GM21786 (cell line): ENCODE results near the gene MTARC2.

Source experiments
- ATAC-seq: cut with Tn5 transposase; IDR thresholded peaks from one replicate; pipeline ENCODE4 v1.9.1; 2021; ENCODE audit not compliant: unreplicated experiment

Gene MTARC2

DNA sequence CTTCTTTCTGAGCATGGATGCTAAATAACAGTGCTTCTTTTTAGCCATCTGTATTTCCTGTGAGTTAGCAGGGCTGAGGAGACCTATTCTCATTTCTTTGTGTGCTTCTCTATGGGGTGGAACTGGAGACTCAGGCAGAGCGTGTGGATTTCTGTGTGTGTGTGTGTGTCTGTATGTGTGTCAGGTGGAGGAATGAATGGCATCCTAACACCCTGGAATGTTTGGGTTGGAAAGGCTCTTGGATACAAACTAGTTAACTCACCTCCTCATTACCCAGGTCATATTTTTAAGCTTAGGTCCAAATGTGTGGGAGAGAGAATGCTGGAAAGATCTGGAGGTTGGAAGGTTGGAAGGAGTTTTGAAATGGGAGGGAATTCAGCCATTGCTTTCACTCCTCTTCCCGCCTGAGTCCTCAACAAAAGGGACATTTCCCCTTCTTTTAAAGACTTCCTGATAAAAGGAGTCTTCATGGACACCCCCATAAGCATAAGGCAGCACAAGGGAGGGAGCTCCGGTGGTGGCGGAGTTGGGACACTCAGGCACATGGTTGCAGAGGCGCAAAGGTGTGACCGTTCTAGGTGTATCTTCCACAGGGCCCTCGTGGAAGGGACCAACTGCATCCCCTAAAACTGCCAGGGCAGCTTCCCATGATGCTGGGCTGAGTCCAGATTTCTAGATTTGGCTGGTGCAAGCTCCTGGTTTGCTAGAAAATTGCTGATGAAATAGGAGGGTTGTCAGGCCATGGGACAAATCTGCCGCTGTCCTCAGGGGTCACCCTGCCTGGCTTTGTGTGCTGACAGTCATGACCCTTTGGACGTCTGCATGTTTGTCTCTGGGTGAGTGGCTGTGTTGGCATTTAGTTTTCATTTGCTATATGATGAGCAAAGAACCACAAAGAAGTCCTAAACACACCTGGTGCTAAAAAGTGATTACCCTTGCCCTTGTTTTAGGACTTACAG is 76.2 kb downstream of the MTARC2 start:
- no peak for ATAC-seq

DNA sequence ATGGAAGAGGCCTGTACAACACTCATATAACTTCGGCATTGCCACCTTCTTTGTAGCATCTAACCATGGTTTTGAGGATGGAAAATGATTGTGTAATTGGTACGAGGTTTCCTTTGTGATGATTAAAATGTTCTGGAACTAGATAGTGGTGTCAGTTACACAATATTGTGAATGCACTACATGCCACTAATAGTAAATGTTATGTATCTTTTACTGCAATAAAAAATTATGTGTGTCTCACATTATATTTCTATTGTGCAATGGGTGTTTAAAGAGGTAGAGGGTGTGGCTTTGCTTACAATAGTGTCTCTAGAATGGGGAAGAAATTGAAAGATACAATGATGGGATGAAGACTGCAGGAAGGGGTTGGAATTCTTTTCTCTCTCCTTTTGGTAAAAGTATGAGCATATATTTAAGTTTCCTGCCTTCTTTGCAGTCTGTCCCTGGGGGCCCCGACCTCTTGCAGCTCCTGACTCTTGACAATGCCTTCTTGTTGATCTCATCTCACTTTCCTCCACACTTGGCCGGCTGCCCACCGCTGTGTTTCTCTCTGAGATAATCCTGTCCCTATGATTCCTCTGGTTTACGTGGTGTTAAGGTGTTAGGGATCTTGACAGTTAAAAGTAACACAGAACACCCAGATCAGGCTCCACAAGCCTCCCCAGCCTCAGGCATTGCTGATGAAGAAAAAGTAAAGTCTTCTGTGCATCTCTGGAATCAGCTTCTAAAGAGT is 77.9 kb downstream of the MTARC2 start:
- ATAC-seq = no peak

DNA sequence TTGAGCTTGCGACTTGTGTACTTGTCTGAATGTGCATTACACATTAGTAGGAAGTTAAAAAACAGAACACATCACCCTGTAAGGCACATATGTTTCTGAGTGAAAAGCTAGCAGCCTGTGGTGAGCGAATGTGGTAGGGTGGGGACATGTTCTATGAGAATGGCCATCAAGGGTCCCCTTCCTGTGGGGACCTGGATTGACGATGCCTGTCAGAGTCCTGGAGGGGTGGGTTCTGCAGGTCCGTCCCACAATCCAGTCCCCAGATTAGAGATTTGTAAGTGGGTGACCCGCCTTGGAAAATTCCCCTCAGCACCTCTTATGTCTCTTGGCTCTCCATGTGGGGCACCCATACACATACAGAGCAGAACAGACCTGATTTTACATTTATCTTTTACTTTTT is 78.6 kb downstream of the MTARC2 start:
- ATAC-seq = no peak

DNA sequence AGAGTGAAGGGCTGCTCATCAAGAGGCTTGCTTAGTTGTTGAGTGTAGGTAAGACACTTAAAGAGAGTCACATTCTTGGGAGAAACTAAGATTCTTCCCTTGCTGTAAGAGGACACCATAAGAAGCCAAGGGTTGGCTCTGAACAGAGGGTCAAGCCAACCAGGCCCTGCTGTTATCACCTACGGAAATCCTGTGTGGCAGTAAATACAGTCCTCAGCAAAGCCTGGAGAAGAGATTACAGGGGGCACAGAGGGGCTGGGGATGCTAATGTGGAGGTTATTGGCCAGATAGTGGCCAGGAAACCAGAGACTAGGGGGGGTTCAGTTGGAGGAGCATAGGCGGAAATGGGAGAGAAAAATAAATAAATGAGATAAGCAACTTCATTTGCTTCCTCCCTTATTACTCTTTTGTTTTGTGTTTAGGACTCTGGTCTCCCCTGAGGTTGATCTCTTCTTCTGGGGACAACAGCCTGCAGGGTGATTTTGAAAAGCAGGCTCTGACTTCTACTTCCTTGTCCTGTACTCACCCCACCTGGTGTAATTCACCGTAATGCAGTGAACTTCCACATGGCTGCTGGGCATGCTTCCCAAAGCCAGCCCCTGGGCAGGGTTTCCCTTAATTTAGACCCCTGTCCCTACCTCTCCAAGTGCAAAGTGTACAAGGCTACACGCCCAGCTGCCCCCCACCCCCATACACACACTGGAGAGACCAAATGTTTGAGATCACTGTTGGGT is 79.5 kb downstream of the MTARC2 start:
- no peak for ATAC-seq

DNA sequence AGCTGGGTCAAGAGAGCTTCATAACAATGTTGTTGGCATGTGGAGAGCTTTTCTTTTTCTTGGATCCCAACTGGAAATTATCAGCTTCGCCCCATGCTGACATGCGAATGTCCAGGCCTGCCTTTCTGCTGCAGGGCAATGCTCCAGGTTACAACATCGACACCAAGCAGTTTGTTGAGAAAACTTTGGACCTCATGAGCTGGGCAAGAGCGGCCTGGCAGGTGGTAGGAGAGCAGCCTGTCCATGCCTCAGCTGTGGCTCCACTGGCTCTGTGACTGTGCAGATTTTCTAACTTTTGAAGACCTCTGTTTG is 80.0 kb downstream of the MTARC2 start:
- ATAC-seq = no peak

DNA sequence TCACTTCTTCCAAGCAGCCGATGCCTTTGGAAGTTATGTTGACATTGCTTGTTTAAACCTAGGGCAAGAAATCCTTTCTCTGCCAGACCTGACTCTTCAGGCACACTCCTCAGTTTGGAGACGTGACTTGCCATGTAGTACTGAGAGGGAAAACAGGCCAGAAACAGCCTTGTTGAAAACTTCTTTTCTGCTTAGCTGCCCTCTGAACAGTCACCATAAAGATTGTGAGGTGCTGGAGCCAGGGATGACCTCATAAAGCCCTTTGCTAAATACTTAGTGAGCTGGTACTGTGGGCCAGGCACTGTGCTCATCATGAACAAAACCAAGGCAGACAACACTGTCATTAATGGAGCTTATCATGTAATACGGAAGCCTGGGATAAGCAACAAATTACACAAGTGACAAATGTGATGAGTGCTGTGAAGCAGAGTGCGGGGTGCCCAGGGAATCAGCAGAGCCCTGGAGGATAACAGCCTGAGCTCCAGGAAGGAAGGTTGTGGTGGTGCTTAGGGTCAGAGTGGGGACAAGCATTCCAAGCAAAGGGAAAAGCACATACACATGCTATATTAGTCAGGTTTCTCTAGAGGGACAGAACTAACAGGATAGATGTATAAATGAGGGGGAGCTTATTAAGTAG is 80.9 kb downstream of the MTARC2 start:
- ATAC-seq = no peak

DNA sequence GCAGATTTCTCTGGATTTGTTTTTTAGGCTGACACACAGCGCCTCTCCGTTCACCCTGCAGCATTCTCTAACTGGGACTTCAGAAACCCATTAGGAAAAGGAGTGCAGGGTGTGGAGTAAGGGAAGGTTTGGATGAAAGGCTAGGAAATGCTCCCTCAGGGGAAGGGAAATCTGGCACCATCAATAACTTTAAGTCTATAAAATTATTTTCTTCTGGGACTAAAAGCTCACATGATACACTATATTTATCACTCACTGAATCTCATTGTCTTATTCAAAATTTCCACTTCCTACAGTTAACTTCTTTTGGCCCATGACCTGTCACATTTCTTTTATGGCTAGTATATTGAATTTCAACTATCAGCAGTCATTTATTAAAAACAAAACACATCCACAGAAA is 85.3 kb downstream of the MTARC2 start:
- ATAC-seq = no peak
